ENCODE measurements around the gene ARL14.

DNA sequence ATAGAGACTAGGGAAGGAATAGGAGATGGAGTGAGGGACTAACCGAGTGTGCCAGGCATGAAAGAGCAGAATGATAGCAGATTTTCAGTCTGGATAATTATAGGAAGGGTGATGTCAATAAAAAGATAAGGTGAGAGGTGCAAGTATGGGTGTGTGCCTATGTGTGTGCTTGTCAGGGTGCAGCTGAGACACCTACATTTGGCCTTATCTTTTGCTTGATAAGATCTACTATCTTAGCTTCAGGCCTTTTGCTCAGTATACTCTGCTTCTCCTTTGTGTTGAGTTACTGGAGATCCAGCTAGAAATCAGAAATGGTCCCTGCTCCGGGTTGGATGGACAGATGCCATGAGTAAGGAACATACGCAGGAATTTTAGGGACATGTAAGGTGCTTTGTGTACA lies 17.4 kb downstream of the ARL14 start:
- TF ChIP-seq, protein P1, sequence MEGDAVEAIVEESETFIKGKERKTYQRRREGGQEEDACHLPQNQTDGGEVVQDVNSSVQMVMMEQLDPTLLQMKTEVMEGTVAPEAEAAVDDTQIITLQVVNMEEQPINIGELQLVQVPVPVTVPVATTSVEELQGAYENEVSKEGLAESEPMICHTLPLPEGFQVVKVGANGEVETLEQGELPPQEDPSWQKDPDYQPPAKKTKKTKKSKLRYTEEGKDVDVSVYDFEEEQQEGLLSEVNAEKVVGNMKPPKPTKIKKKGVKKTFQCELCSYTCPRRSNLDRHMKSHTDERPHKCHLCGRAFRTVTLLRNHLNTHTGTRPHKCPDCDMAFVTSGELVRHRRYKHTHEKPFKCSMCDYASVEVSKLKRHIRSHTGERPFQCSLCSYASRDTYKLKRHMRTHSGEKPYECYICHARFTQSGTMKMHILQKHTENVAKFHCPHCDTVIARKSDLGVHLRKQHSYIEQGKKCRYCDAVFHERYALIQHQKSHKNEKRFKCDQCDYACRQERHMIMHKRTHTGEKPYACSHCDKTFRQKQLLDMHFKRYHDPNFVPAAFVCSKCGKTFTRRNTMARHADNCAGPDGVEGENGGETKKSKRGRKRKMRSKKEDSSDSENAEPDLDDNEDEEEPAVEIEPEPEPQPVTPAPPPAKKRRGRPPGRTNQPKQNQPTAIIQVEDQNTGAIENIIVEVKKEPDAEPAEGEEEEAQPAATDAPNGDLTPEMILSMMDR (IDR thresholded peaks at IDR 0.05), result no peak
- TF ChIP-seq EP300 (IDR thresholded peaks at IDR 0.05) (no peak), POLR2A (IDR thresholded peaks at IDR 0.05) (no peak)

All from ovary (tissue), 3 donors.